Panc1 (cell line): ENCODE measurements around the gene HMCES. TPM values are rescaled to one million over a fixed set of nuclear protein-coding genes. Genes with fewer than 3 reads are reported as not detected.

ENCODE experiments used
- ATAC-seq: fragments of 200-7000 bp; cut with Tn5 transposase; 2 replicates; pipeline ENCODE4 v1.9.1; 2020; ENCODE audit warnings: mild to moderate bottlenecking, moderate library complexity
- BruUV-seq: library from RNA; stranded (reverse); fragments of 400-500 nt; replicated peaks from 2 replicates; lab custom pipeline; 2021; lab: Mats Ljungman, UMichigan
- CTCF ChIA-PET: fragments of 300-600 bp; sonication (Branson Sonifier 250); formaldehyde crosslinking; loops from one replicate; lab custom pipeline; 2022; ENCODE audit warnings: antibody characterized with exemption; lab: Charles Lee
- POLR2A ChIA-PET: fragments of 300-600 bp; sonication (Branson Sonifier 250); formaldehyde crosslinking; loops from one replicate; lab custom pipeline; 2022; ENCODE audit warnings: antibody characterized with exemption; lab: Charles Lee
- DNase-seq: peaks from one replicate; pipeline ENCODE4 v3.0.0-alpha.2; 2010; ENCODE audit warnings: low read depth, low spot score
- H3K27ac ChIP-seq: 2 replicates; pipeline ENCODE4 v1.5.1; 2011; ENCODE audit warnings: mild to moderate bottlenecking, low read length, inconsistent platforms
- H3K27me3 ChIP-seq: fragments of 200-500 bp; sonication (Bioruptor generic); 2 replicates; pipeline ENCODE4 v1.6.0; 2014; ENCODE audit warnings: low read length, inconsistent platforms; ENCODE audit not compliant: control insufficient read depth, insufficient read depth
- H3K36me3 ChIP-seq: fragments of 200-500 bp; sonication (Bioruptor generic); 2 replicates; pipeline ENCODE4 v1.5.1; 2014; ENCODE audit warnings: inconsistent platforms, mild to moderate bottlenecking, low read length, moderate library complexity; ENCODE audit not compliant: control insufficient read depth, insufficient read depth
- H3K4me1 ChIP-seq: 2 replicates; pipeline ENCODE4 v1.5.1; 2011; ENCODE audit warnings: inconsistent platforms, mild to moderate bottlenecking, low read length, moderate library complexity; ENCODE audit not compliant: control insufficient read depth, insufficient read depth
- H3K4me3 ChIP-seq, 2 experiments: 2 replicates each; pipeline ENCODE4 v1.5.1; 2011 to 2012; ENCODE audit warnings: low read depth in 2 of 2, low read length in 2 of 2, mild to moderate bottlenecking in 2 of 2, inconsistent platforms in 1 of 2, moderate library complexity in 1 of 2
- H3K9me3 ChIP-seq: fragments of 200-500 bp; sonication (Bioruptor generic); 2 replicates; pipeline ENCODE4 v1.5.1; 2014; ENCODE audit warnings: low read depth, mild to moderate bottlenecking, inconsistent platforms, low read length, moderate library complexity; ENCODE audit not compliant: control insufficient read depth, insufficient read depth
- CTCF ChIP-seq: fragments of 450-650 bp; IDR thresholded peaks from 2 replicates; pipeline ENCODE4 v1.5.1; 2017; ENCODE audit warnings: mild to moderate bottlenecking
- POLR2AphosphoS5 ChIP-seq: IDR thresholded peaks from 2 replicates; pipeline ENCODE4 v1.6.1; 2012; ENCODE audit warnings: mild to moderate bottlenecking, low read depth, low read length, moderate library complexity
- REST ChIP-seq, 2 experiments: IDR thresholded peaks; 2 replicates each; pipeline ENCODE4 v1.6.1; 2011 to 2012; ENCODE audit warnings: low read depth in 2 of 2, control low read depth in 1 of 2, low read length in 1 of 2, mild to moderate bottlenecking in 1 of 2, moderate library complexity in 1 of 2; ENCODE audit not compliant: insufficient read depth in 1 of 2
- SIN3A ChIP-seq: IDR thresholded peaks from 2 replicates; pipeline ENCODE4 v1.6.1; 2012; ENCODE audit warnings: low read depth, mild to moderate bottlenecking, low read length, moderate library complexity, borderline replicate concordance; ENCODE audit not compliant: insufficient read depth
- TCF7L2 ChIP-seq: IDR thresholded peaks from 2 replicates; pipeline ENCODE4 v1.6.1; 2011; ENCODE audit warnings: mild to moderate bottlenecking, low read depth, low read length, inconsistent platforms
- in situ Hi-C: cut with HindIII; loops from 2 replicates; pipeline ENCODE4 v1.10.0; 2016; ENCODE audit warnings: low sequenced_read_pairs, low pct_unique_long_range_greater_than_20kb
- intact Hi-C: fragments of 100-400 bp; cut with micrococcal nuclease; formaldehyde crosslinking; loops from one replicate; pipeline ENCODE4 v1.10.0; 2022; ENCODE audit not compliant: unreplicated experiment
- total RNA-seq: library from RNA; stranded (reverse); gene quantifications from one replicate; pipeline ENCODE4 v1.2.1, GENCODE V29; 2021; ENCODE audit not compliant: unreplicated experiment

Gene HMCES
- total RNA-seq, 1 experiment from 2014 or later: 94.6 TPM

DNA sequence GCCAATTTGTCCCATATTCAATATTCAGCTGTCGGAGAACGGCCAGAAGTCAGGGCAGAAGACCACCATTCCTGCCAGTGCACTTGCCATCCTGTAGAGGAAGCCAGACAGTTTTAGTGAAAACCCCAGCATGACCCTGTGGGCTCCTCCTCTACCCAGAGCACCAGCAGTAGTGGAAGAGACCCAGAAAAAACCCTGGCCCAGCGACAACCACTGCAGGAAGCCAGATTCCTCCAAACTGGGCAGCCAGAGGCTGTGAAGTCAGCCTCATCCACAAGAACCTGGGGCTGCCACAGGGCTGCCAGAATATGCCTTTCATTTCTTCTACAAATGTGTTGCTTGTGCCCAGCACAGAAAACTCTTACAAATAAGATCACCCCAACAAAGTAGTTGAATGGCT lies 67.3 kb downstream of the HMCES start:
- TF ChIP-seq POLR2AphosphoS5: no peak
- no peak for TF ChIP-seq CTCF
- DNase-seq (no peak), ATAC-seq (no peak)
- Histone ChIP-seq H3K4me1 (peaks cover 9% of the 10 kb centered on the region; the same call in 1 of the 2 replicates), H3K36me3 (no peaks in the 10 kb centered on the region), H3K4me3 (no peak overlapping the region), H3K27ac (no peak overlapping the region), H3K27me3 (no peaks in the 10 kb centered on the region), H3K9me3 (no peaks in the 10 kb centered on the region)
- intact Hi-C loops (no loop called here), in situ Hi-C loops (no loop called here)
- POLR2A ChIA-PET: no interaction called here
- CTCF ChIA-PET: no interaction called here
- no TSS peak for BruUV-seq

GRCh38 chr3:129346695-129347457 lies 68.2 kb downstream of the HMCES start:
- ATAC-seq (no peak), DNase-seq (no peak)
- Histone ChIP-seq H3K9me3 (no peaks in the 10 kb centered on the region), H3K27ac (no peak overlapping the region), H3K36me3 (no peaks in the 10 kb centered on the region), H3K4me3 (no peak overlapping the region), H3K4me1 (peaks cover 9% of the 10 kb centered on the region; the same call in 1 of the 2 replicates), H3K27me3 (no peaks in the 10 kb centered on the region)
- in situ Hi-C loops (no loop called here), intact Hi-C loops (no loop called here)
- TF ChIP-seq POLR2AphosphoS5 (no peak), SIN3A (no peak), CTCF (no peak), REST (IDR thresholded peaks at IDR 0.05; ENCODE audit: insufficient read depth in 1 of 2, low read depth in 2 of 2, low read length in 1 of 2) (no peak), TCF7L2 (no peak)
- BruUV-seq: no TSS peak
- ChIA-PET POLR2A (no interaction called here), CTCF (no interaction called here)
